Naive thymus-derived CD4-positive, alpha-beta T cell (primary cell): Measurements from ENCODE around the gene HSDL1. TPM values are rescaled to one million over a fixed set of nuclear protein-coding genes. Genes with fewer than 3 reads are reported as not detected.
"Not testable (repeated sequence)": the region's sequence is repeated elsewhere in the genome, so short reads cannot be mapped to it uniquely, and the experiment has no call there.

Experiments
- ATAC-seq: fragments of 150-1000 bp; cut with Tn5 transposase; 2 replicates; pipeline ENCODE4 v1.10.0; 2021; ENCODE audit warnings: mild to moderate bottlenecking, moderate library complexity
- CTCF ChIA-PET: fragments of 350-600 bp; sonication (Branson Sonifier 250); formaldehyde crosslinking; loops from one replicate; lab custom pipeline; 2021; ENCODE audit warnings: antibody characterized with exemption; lab: Charles Lee
- POLR2A ChIA-PET: fragments of 350-600 bp; sonication (Branson Sonifier 250); formaldehyde crosslinking; loops from one replicate; lab custom pipeline; 2021; ENCODE audit warnings: antibody characterized with exemption, inconsistent platforms; lab: Charles Lee
- DNase-seq, 9 donors: peaks; one replicate each; pipeline versions ENCODE4 v3.0.0 to v3.0.0-alpha.2; 2020 to 2022; ENCODE audit warnings: mixed read lengths in 1 of 9
- H3K27ac ChIP-seq: one replicate; pipeline ENCODE4 v1.7.0; 2013; ENCODE audit warnings: mild to moderate bottlenecking, low read depth, low read length, moderate library complexity
- H3K27me3 ChIP-seq, 2 donors: one replicate each; pipeline ENCODE4 v1.7.0; 2013; ENCODE audit warnings: low read length in 2 of 2, mild to moderate bottlenecking in 2 of 2, moderate library complexity in 2 of 2; ENCODE audit not compliant: control insufficient read depth in 2 of 2, insufficient read depth in 2 of 2
- H3K36me3 ChIP-seq, 3 experiments: 1 replicate in 2 of 3; 2 replicates in 1 of 3; pipeline ENCODE4 v1.7.0; 2013; ENCODE audit warnings: low read length in 3 of 3, mild to moderate bottlenecking in 3 of 3, moderate library complexity in 1 of 3; ENCODE audit not compliant: insufficient read depth in 3 of 3, control insufficient read depth in 2 of 3
- H3K4me1 ChIP-seq, 2 donors: one replicate each; pipeline ENCODE4 v1.7.0; 2013; ENCODE audit warnings: low read length in 2 of 2, mild to moderate bottlenecking in 2 of 2, moderate library complexity in 1 of 2; ENCODE audit not compliant: control insufficient read depth in 2 of 2, insufficient read depth in 2 of 2
- H3K4me3 ChIP-seq: 2 replicates; pipeline ENCODE4 v1.7.0; 2013; ENCODE audit warnings: mild to moderate bottlenecking, low read length
- H3K9me3 ChIP-seq, 3 experiments: 1 replicate in 2 of 3; 2 replicates in 1 of 3; pipeline ENCODE4 v1.7.0; 2013; ENCODE audit warnings: low read length in 3 of 3; ENCODE audit not compliant: control insufficient read depth in 2 of 3
- H3K27ac Mint-ChIP-seq, 9 donors: one replicate each; pipeline ENCODE4 v1.8.0; 2020 to 2022; ENCODE audit warnings: mixed read lengths in 9 of 9, mild to moderate bottlenecking in 8 of 9, moderate library complexity in 5 of 9, inconsistent platforms in 2 of 9
- H3K27me3 Mint-ChIP-seq, 5 donors: one replicate each; pipeline ENCODE4 v1.8.0; 2021 to 2022; ENCODE audit warnings: mixed read lengths in 5 of 5, mild to moderate bottlenecking in 1 of 5
- H3K36me3 Mint-ChIP-seq, 5 donors: one replicate each; pipeline ENCODE4 v1.8.0; 2020 to 2022; ENCODE audit warnings: mixed read lengths in 5 of 5, mild to moderate bottlenecking in 3 of 5, inconsistent platforms in 1 of 5
- H3K4me1 Mint-ChIP-seq, 7 donors: one replicate each; pipeline ENCODE4 v1.8.0; 2020 to 2022; ENCODE audit warnings: mixed read lengths in 7 of 7, mild to moderate bottlenecking in 3 of 7, inconsistent platforms in 1 of 7
- H3K4me3 Mint-ChIP-seq, 10 donors: one replicate each; pipeline ENCODE4 v1.8.0; 2020 to 2022; ENCODE audit warnings: mild to moderate bottlenecking in 10 of 10, mixed read lengths in 10 of 10, moderate library complexity in 6 of 10, inconsistent platforms in 2 of 10
- H3K9me3 Mint-ChIP-seq, 11 donors: one replicate each; pipeline ENCODE4 v1.8.0; 2020 to 2022; ENCODE audit warnings: mixed read lengths in 11 of 11, mild to moderate bottlenecking in 4 of 11, inconsistent platforms in 1 of 11, moderate library complexity in 1 of 11
- intact Hi-C, 2 donors: fragments of 100-400 bp; cut with micrococcal nuclease; formaldehyde crosslinking; loops; one replicate each; pipeline ENCODE4 v1.15.1; 2023
- polyA plus RNA-seq, 2 donors: library from polyadenylated mRNA; unstranded; fragments of 300-500 nt; fragmentation: Illumina TruSeq; gene quantifications; one replicate each; pipeline ENCODE4 v1.2.3, GENCODE V29; 2021
- total RNA-seq, 6 experiments: library from RNA in 5 of 6; stranded (reverse) in 5 of 6; gene quantifications; 1 replicate in 5 of 6; 2 replicates in 1 of 6; pipeline ENCODE4 v1.2.3 and lab custom pipeline; 2021 to 2026

Gene HSDL1
- total and polyA plus RNA-seq, 7 experiments from 2014 or later = 10.1 to 26.6 (median 13.6) TPM

DNA sequence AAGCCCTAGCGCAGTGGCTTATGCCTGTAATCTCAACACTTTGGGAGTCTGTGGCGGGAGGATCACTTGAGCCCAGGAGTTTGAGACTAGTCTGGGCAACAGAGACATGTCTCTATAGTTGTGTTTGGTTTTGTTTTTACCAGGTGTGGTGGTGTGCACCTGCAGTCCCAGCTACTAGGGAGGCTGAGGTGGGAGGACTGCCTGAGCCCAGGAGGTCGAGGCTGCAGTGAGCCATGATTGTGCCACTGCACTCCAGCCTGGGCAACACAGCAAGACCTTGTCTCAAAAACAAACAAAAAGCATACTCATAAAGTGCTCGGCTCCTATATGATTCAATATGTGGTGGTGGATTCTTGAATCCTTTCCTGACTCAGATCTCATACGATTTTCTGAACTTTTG lies 26.7 kb downstream of the HSDL1 start:
- peaks cover 6 to 30% (median 22%) of the 10 kb centered on the region in 7 donors for H3K4me1 Mint-ChIP-seq
- H3K36me3 Mint-ChIP-seq, H3K36me3 ChIP-seq, DNase-seq, H3K27me3 Mint-ChIP-seq, H3K9me3 ChIP-seq, ATAC-seq, H3K9me3 Mint-ChIP-seq, H3K4me3 ChIP-seq, H3K27me3 ChIP-seq, CTCF ChIA-PET, H3K27ac ChIP-seq: not testable (repeated sequence)
- peak overlapping the region in 3 of 9 donors; percentile 4 to 59 (median 15) for H3K27ac Mint-ChIP-seq
- H3K4me3 Mint-ChIP-seq = peak overlapping the region in 8 of 10 donors; percentile 33 to 96 (median 60)
- H3K4me1 ChIP-seq = peaks cover 14 to 18% of the 10 kb centered on the region in 2 donors
- POLR2A ChIA-PET = interaction anchor here (3.0 kb wide), 1 partner anchor 26 kb away, joined by 21 read pairs; the partner anchor contains the start of genes DNAAF1 and HSDL1
- intact Hi-C loops = loop anchor here (5.0 to 10.0 kb wide), 2 partner anchors 386 to 529 kb away; partner anchors contain the start of genes KLHL36 (in 1 of the 2) and MEAK7 (in 1 of the 2)

DNA sequence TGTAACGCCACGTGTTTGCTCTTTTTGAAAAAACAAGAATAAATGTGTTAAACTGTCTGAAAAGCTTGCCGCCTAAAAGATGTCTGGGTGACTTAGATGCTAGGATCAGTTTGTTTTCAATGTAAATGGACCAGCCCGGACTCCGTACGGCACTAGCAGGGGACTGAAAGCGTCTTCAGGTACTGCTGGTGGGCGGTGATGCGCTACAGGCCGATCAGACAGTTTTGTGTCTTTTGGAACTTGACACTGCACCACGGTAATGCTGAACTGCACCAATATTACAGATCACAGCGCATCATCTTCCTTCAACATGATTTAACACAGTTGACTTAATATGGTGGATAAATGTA lies 27.5 kb downstream of the HSDL1 start:
- H3K27ac Mint-ChIP-seq = peak overlapping the region; percentile 88 to 96 (median 92)
- ATAC-seq (no peak), DNase-seq (peak in 6 of 9 donors; percentile 25 to 51 (median 48))
- H3K9me3 Mint-ChIP-seq = no peaks in the 10 kb centered on the region
- Histone ChIP-seq H3K4me3 (peak overlapping the region; percentile 99), H3K4me1 (peaks cover 14 to 18% of the 10 kb centered on the region in 2 donors), H3K27ac (peak overlapping the region; percentile 86), H3K36me3 (peaks cover 0 to 5% (median 0%) of the 10 kb centered on the region in 3 experiments), H3K9me3 (no peaks in the 10 kb centered on the region), H3K27me3 (no peaks in the 10 kb centered on the region)
- H3K4me1 Mint-ChIP-seq = peaks cover 6 to 36% (median 23%) of the 10 kb centered on the region in 7 donors
- intact Hi-C loops = loop anchor here (2.0 to 10.0 kb wide), 4 partner anchors 387 to 1437 kb away; partner anchors contain the start of genes KLHL36 (in 1 of the 2) and MEAK7 (in 1 of the 2)
- ChIA-PET CTCF (interaction anchor here (1.5 to 2.0 kb wide), 2 partner anchors 33 to 69 kb away, joined by 6 to 8 read pairs; partner anchors contain the start of gene TAF1C), POLR2A (interaction anchor here (0.6 to 3.0 kb wide), 10 partner anchors 12 to 73 kb away, joined by 3 to 21 read pairs (median 5); partner anchors contain the start of genes DNAAF1, HSDL1 and TAF1C)
- peaks cover 0 to 4% (median 0%) of the 10 kb centered on the region in 5 donors for H3K36me3 Mint-ChIP-seq
- peak overlapping the region; percentile 90 to 96 (median 94) for H3K4me3 Mint-ChIP-seq
- H3K27me3 Mint-ChIP-seq = no peaks in the 10 kb centered on the region

DNA sequence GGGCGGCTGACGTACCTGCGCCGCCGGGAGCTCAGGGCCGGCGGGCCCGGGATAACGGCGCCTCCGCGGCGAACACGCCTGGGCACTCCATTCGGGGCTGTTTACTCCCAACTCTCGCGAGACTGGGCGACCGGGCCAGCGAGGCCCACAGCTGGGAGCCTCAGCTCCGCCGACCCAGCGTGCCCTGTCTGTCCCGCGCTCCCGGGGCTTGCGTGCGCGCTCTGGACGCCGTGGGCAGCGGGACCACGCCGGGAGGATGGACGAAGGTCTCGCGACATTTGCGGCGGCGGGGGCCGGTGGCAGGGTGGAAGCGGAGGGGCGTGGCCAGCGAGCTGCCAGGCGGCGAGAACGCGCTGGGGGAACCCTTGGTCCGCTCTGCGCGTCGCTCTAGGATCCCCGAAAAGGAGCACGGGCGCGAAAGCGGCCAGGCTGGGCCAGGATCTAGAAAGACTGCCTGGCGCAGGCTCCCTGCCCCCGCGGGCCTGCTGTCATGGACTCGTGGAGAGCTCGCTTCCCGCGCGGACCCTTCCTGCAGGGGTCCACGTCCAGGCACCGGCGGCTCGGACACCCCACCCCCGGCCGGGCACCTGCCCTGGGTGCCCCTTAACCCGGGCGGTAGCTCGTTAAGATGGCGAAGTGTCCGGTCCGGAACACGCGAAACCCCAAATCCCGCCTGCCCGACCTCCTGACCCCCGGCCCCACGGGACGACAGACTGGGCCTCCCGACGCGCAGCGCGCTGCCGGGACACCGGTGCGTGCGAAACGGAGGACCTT lies 28.1 kb downstream of the HSDL1 start, which contains the start of gene MBTPS1:
MBTPS1 (minus strand) TSS at position 223 of the 774 bp plus-strand sequence. CDS start 15,159 bp downstream, outside the sequence.
- intact Hi-C loops = loop anchor here (1.0 to 10.0 kb wide), 11 partner anchors 28 to 1438 kb away; partner anchors contain the start of genes DNAAF1 (in 2 of the 2), HSBP1 (in 2 of the 2), HSDL1 (in 2 of the 2) and TAF1C (in 2 of the 2)
- H3K36me3 ChIP-seq = peaks cover 0 to 5% (median 0%) of the 10 kb centered on the region in 3 experiments
- peaks cover 6 to 36% (median 23%) of the 10 kb centered on the region in 7 donors for H3K4me1 Mint-ChIP-seq
- no peaks in the 10 kb centered on the region for H3K9me3 ChIP-seq
- no peaks in the 10 kb centered on the region for H3K27me3 Mint-ChIP-seq
- H3K27ac ChIP-seq = peak within 1 kb of the TSS; percentile 86
- ChIA-PET POLR2A (interaction anchor here (0.6 to 3.0 kb wide), 16 partner anchors 10 to 73 kb away, joined by 3 to 21 read pairs (median 5); partner anchors contain the start of genes DNAAF1, HSDL1 and TAF1C), CTCF (interaction anchor here (1.5 to 2.0 kb wide), 2 partner anchors 32 to 70 kb away, joined by 6 to 8 read pairs; partner anchors contain the start of gene TAF1C)
- H3K4me3 ChIP-seq = peak within 1 kb of the TSS; percentile 99
- H3K27ac Mint-ChIP-seq = peak within 1 kb of the TSS; percentile 93 to 98 (median 96)
- ATAC-seq (peak; percentile 92), DNase-seq (peak; percentile 94 to 99 (median 97))
- peaks cover 14 to 18% of the 10 kb centered on the region in 2 donors for H3K4me1 ChIP-seq
- peaks cover 0 to 4% (median 0%) of the 10 kb centered on the region in 5 donors for H3K36me3 Mint-ChIP-seq
- no peaks in the 10 kb centered on the region for H3K9me3 Mint-ChIP-seq
- no peaks in the 10 kb centered on the region for H3K27me3 ChIP-seq
- peak within 1 kb of the TSS; percentile 90 to 96 (median 94) for H3K4me3 Mint-ChIP-seq

DNA sequence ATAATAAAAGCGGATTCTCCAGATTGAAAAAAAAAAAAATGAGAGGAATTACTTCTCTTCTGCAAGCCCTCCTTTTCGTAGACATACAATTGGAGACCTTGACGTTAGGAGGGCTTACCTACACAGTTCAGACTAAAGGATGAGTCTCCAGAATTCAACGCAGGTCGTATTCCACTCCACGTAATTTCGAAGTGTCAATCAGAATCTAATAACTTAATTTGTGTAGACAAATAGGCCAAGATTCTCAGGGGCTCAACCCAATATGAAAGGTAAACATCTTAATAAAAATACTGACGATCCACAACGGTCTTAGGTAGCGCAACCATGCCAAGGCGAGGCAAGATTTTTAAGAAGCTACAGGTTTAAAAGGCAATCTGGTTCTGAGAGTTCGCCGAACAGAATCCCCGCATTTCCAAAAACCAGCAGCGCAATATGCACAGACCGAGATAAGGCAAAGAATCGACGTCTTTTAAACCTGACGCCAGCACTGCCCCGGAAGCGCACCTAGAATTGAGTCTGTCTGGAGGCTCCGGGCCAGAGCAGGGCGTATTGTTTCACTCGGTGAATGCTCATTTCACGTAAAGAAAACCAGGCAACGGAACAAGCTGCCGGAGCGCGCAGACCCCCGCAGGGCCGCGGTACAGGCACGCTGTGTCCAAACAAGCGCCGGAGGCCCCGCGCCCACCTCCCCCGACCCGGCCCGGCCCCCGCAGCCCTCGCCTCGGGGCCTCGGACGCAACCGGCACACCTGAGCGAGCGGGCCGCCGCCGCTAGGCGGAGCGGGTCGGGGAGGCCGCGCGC lies 28.9 kb downstream of the HSDL1 start:
- Histone ChIP-seq H3K9me3 (no peaks in the 10 kb centered on the region), H3K27me3 (no peaks in the 10 kb centered on the region), H3K27ac (peak overlapping the region; percentile 86), H3K4me1 (peaks cover 14 to 18% of the 10 kb centered on the region in 2 donors), H3K4me3 (peak overlapping the region; percentile 99), H3K36me3 (peaks cover 0 to 5% (median 0%) of the 10 kb centered on the region in 3 experiments)
- no peaks in the 10 kb centered on the region for H3K27me3 Mint-ChIP-seq
- intact Hi-C loops = loop anchor here (1.0 to 10.0 kb wide), 11 partner anchors 28 to 1439 kb away; partner anchors contain the start of genes DNAAF1 (in 2 of the 2), HSBP1 (in 2 of the 2), HSDL1 (in 2 of the 2) and TAF1C (in 2 of the 2)
- CTCF ChIA-PET = interaction anchor here (1.5 to 2.0 kb wide), 2 partner anchors 32 to 71 kb away, joined by 6 to 8 read pairs; partner anchors contain the start of gene TAF1C
- ATAC-seq (peak; percentile 69), DNase-seq (peak in 5 of 9 donors; percentile 69 to 81 (median 77))
- peaks cover 11 to 41% (median 26%) of the 10 kb centered on the region in 7 donors for H3K4me1 Mint-ChIP-seq
- no peaks in the 10 kb centered on the region for H3K9me3 Mint-ChIP-seq
- peak overlapping the region; percentile 93 to 98 (median 96) for H3K27ac Mint-ChIP-seq
- H3K4me3 Mint-ChIP-seq = peak overlapping the region; percentile 86 to 96 (median 94)
- peaks cover 0 to 2% (median 0%) of the 10 kb centered on the region in 5 donors for H3K36me3 Mint-ChIP-seq
- POLR2A ChIA-PET = interaction anchor here (0.6 to 3.0 kb wide), 16 partner anchors 11 to 73 kb away, joined by 3 to 21 read pairs (median 5); partner anchors contain the start of genes DNAAF1, HSDL1 and TAF1C

DNA sequence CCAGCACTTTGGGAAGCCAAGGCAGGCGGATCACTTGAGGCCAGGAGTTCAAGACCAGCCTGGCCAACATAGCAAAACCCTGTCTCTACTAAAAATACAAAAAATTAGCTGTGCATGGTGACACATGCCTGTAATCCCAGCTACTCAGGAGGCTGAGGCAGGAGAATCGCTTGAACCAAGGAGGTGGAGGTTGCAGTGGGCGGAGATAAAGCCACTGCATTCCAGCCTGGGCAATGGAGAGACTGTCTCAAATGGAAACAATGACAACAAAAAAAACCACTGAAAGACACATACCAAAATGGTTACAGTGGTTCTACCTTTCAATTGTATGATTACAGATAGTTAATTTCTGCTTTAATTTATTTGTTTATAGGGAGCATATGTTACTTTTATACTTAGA lies 33.0 kb downstream of the HSDL1 start:
- H3K27ac ChIP-seq, CTCF ChIA-PET, ATAC-seq, H3K27me3 ChIP-seq, H3K4me3 ChIP-seq, H3K9me3 Mint-ChIP-seq, H3K27ac Mint-ChIP-seq, H3K9me3 ChIP-seq, H3K27me3 Mint-ChIP-seq: not testable (repeated sequence)
- Histone ChIP-seq H3K36me3 (peaks cover 0 to 17% (median 10%) of the 10 kb centered on the region in 3 experiments), H3K4me1 (peaks cover 12 to 14% of the 10 kb centered on the region in 2 donors)
- peak overlapping the region in 1 of 10 donors; percentile 56 for H3K4me3 Mint-ChIP-seq
- POLR2A ChIA-PET = interaction anchor here (0.9 kb wide), 1 partner anchor 30 kb away, joined by 3 read pairs; no protein-coding TSS in a partner anchor
- intact Hi-C loops = loop anchor here in 1 of 2 donors (10.0 kb wide), 1 partner anchor 393 kb away; the partner anchor contains the start of gene MEAK7
- peak in 1 of 9 donors; percentile 40 for DNase-seq
- H3K36me3 Mint-ChIP-seq = peaks cover 0 to 21% (median 0%) of the 10 kb centered on the region in 5 donors
- peaks cover 20 to 73% (median 58%) of the 10 kb centered on the region in 7 donors for H3K4me1 Mint-ChIP-seq
